ENCODE results near the gene DYNLT1. TPM values are rescaled to one million over a fixed set of nuclear protein-coding genes. Genes with fewer than 3 reads are reported as not detected.

DYNLT1 gene
- total RNA-seq, 1 experiment from 2014 or later = 96.6 TPM

DNA sequence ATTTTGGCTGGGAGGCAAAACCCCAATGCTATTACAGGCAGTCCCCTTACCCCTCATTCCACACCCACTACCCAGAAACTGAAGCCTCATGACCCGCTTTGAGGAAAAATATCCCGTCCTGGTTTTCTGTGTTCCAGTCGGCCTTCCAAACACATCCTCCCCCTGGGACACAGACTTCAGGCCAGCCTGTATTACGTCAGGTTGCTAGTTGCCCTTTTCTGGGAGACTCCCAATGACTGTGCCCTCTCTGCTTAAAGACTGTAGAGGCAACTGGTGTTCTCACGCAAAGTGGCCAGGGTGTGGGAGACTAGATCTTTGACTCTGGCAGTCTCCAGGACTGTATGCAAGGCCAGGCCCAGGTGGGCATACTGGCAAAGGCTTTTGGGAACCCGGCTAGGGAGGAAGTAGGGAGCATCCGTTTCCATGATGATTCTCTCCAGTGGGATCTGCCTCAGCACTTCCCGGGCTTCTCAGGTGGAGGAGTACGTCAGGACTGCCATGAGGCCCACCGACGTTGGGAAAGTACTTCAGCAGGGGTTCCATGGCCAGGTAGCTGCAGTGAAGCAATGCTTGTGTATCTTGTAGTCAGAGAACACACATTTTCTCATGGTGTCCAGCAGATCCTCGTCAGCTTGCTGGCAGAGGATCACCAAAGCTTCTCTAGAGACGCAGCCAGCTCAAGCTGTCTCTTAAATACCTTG, 34.9 kb downstream of the DYNLT1 start:
- ChIA-PET CTCF (no interaction called here), POLR2A (no interaction called here)
- no TSS peak for BruUV-seq (replicated peaks)
- Histone ChIP-seq H3K36me3 (ENCODE audit: control insufficient read depth, insufficient read depth, low read length) (peaks cover 4% of the 10 kb centered on the region), H3K4me3 (ENCODE audit: low read depth, low read length) (no peak overlapping the region), H3K4me1 (peaks cover 35% of the 10 kb centered on the region), H3K9me3 (no peaks in the 10 kb centered on the region), H3K27me3 (replicated peaks; ENCODE audit: control insufficient read depth, insufficient read depth, low read length) (no peaks in the 10 kb centered on the region)
- TF ChIP-seq CTCF (IDR thresholded peaks at IDR 0.05; ENCODE audit: insufficient read depth in 1 of 2, low read depth in 1 of 2, low read length in 1 of 2, severe bottlenecking in 1 of 2, unreplicated experiment in 1 of 2) = no peak
- peak overlapping the region; percentile 75 for H3K27ac Mint-ChIP-seq (ENCODE audit: unreplicated experiment)
- H3K9me3 Mint-ChIP-seq (ENCODE audit: unreplicated experiment) = no peaks in the 10 kb centered on the region
- H3K36me3 Mint-ChIP-seq (ENCODE audit: insufficient read depth, unreplicated experiment) = peaks cover 49% of the 10 kb centered on the region
- peaks cover 41% of the 10 kb centered on the region for H3K4me1 Mint-ChIP-seq (ENCODE audit: low read depth, unreplicated experiment)
- no peaks in the 10 kb centered on the region for H3K27me3 Mint-ChIP-seq (ENCODE audit: insufficient read depth, unreplicated experiment)
- intact Hi-C loops (cut with micrococcal nuclease; ENCODE audit: unreplicated experiment) = loop anchor here (2.0 kb wide), 2 partner anchors 73 to 395 kb away; no protein-coding TSS in a partner anchor
- H3K4me3 Mint-ChIP-seq (ENCODE audit: unreplicated experiment) = no peak overlapping the region
- no peak for DNase-seq

GRCh38 chr6:158608221-158608620, 36.3 kb downstream of the DYNLT1 start:
- peaks cover 4% of the 10 kb centered on the region for H3K36me3 ChIP-seq (ENCODE audit: control insufficient read depth, insufficient read depth, low read length)
- no peaks in the 10 kb centered on the region for H3K27me3 ChIP-seq (replicated peaks; ENCODE audit: control insufficient read depth, insufficient read depth, low read length)
- peaks cover 41% of the 10 kb centered on the region for H3K4me1 Mint-ChIP-seq (ENCODE audit: low read depth, unreplicated experiment)
- H3K9me3 Mint-ChIP-seq (ENCODE audit: unreplicated experiment) = no peaks in the 10 kb centered on the region
- no peak for DNase-seq
- H3K4me1 ChIP-seq = peaks cover 31% of the 10 kb centered on the region
- BruUV-seq (replicated peaks) = no TSS peak
- ChIA-PET CTCF (no interaction called here), POLR2A (no interaction called here)
- no peaks in the 10 kb centered on the region for H3K9me3 ChIP-seq
- TF ChIP-seq CTCF (IDR thresholded peaks at IDR 0.05; ENCODE audit: insufficient read depth in 1 of 2, low read depth in 1 of 2, low read length in 1 of 2, severe bottlenecking in 1 of 2, unreplicated experiment in 1 of 2) = no peak
- peaks cover 57% of the 10 kb centered on the region for H3K36me3 Mint-ChIP-seq (ENCODE audit: insufficient read depth, unreplicated experiment)
- intact Hi-C loops (cut with micrococcal nuclease; ENCODE audit: unreplicated experiment) = loop anchor here (2.0 kb wide), 1 partner anchor 71 kb away; no protein-coding TSS in a partner anchor
- no peaks in the 10 kb centered on the region for H3K27me3 Mint-ChIP-seq (ENCODE audit: insufficient read depth, unreplicated experiment)
- H3K4me3 ChIP-seq (ENCODE audit: low read depth, low read length) = no peak overlapping the region
- H3K4me3 Mint-ChIP-seq (ENCODE audit: unreplicated experiment) = no peak overlapping the region
- no peak overlapping the region for H3K27ac Mint-ChIP-seq (ENCODE audit: unreplicated experiment)

DNA sequence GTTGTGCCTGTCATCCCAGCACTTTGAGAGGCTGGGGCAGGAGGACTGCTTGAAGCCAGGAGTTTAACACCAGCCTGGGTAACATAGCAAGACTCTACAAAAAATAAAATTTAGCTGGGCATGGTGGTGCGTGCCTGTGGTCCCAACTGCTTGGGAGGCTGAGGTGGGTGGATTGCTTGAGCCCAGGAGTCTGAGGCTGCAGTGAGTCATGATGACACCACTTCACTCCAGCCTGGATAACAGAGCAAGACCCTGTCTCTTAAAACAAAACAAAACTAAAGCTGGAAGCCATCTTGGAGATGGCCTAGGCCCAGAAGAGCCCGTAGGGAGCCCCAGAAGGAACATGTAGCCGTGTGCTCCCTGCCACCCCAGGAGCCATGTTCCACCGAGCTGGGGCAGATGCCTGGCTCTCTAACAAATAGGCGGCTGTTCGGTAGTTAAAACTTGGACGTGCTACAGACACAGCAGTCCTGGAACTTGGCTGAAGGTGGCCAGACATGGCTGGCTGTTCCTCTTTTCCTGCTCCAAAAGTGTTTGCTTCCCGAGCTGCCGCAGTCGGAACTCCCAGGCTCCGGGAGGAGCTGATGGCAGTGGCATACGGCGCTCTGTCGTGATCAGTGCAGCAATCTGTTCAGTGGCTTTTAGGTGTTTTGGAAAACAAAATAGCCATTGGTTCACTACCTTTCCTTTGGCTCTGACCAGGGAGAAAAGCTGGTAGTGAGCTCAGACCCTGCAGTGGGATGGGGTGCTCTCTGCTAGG, 37.0 kb downstream of the DYNLT1 start:
- peaks cover 25% of the 10 kb centered on the region for H3K4me1 ChIP-seq
- intact Hi-C loops (cut with micrococcal nuclease; ENCODE audit: unreplicated experiment) = loop anchor here (2.0 kb wide), 1 partner anchor 71 kb away; no protein-coding TSS in a partner anchor
- H3K36me3 ChIP-seq (ENCODE audit: control insufficient read depth, insufficient read depth, low read length) = peaks cover 4% of the 10 kb centered on the region
- no peaks in the 10 kb centered on the region for H3K9me3 Mint-ChIP-seq (ENCODE audit: unreplicated experiment)
- H3K36me3 Mint-ChIP-seq (ENCODE audit: insufficient read depth, unreplicated experiment) = peaks cover 54% of the 10 kb centered on the region
- no peak for TF ChIP-seq CTCF (IDR thresholded peaks at IDR 0.05; ENCODE audit: insufficient read depth in 1 of 2, low read depth in 1 of 2, low read length in 1 of 2, severe bottlenecking in 1 of 2, unreplicated experiment in 1 of 2)
- H3K9me3 ChIP-seq = no peaks in the 10 kb centered on the region
- no peak overlapping the region for H3K4me3 ChIP-seq (ENCODE audit: low read depth, low read length)
- H3K27me3 Mint-ChIP-seq (ENCODE audit: insufficient read depth, unreplicated experiment) = no peaks in the 10 kb centered on the region
- CTCF ChIA-PET = no interaction called here
- DNase-seq = no peak
- no peaks in the 10 kb centered on the region for H3K27me3 ChIP-seq (replicated peaks; ENCODE audit: control insufficient read depth, insufficient read depth, low read length)
- H3K4me3 Mint-ChIP-seq (ENCODE audit: unreplicated experiment) = no peak overlapping the region
- POLR2A ChIA-PET = no interaction called here
- H3K4me1 Mint-ChIP-seq (ENCODE audit: low read depth, unreplicated experiment) = peaks cover 39% of the 10 kb centered on the region
- no peak overlapping the region for H3K27ac Mint-ChIP-seq (ENCODE audit: unreplicated experiment)
- no TSS peak for BruUV-seq (replicated peaks)
